ENCODE data around the gene RGS3.

Gene RGS3

DNA sequence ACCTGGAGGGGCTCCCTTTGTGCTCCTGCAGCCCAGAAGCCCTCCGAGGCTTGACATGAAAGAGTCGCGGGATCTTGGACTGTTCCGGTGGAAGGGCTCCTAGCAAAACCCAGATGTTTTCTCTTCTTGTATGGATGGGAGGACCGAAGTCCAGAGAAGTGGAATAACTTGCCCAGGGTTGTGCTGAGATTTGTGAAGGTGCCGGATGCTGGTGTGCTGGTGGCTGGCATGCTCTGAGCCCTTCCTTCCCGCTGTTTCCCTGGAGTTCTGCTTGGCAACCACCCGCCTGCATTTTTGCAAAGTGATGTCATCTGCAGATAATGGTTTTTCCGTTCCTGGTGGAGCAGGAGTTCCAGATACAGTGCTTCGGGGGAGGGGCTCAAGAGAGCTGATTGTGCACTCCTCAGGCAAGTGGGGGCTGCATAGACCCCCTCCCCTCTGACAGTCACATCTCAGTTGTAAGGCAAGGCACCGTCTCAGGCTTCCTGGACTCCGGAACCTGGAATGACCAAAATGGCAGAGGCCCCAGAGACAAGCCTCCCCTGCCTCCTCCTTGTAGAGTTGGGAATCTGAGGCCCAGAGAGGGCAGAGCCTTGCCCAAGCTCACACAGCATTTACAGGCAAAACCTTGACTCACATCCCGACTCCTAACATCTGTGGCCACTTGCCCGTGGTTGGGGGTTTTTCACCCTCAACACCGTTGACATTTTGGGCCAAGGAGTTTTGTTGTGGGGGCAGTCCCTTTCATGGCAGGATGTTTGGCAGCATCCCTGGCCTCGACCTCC is 157.0 kb downstream of the RGS3 start:
- DNase-seq (ENCODE audit: low spot score), result peak; percentile 67

GRCh38 chr9:113621309-113621791 is 157.8 kb downstream of the RGS3 start:
- DNase-seq (ENCODE audit: low spot score), result no peak

- no peak for DNase-seq (ENCODE audit: low spot score)
Observed at GRCh38 chr9:113621980-113622379, 158.5 kb downstream of the RGS3 start.

DNA sequence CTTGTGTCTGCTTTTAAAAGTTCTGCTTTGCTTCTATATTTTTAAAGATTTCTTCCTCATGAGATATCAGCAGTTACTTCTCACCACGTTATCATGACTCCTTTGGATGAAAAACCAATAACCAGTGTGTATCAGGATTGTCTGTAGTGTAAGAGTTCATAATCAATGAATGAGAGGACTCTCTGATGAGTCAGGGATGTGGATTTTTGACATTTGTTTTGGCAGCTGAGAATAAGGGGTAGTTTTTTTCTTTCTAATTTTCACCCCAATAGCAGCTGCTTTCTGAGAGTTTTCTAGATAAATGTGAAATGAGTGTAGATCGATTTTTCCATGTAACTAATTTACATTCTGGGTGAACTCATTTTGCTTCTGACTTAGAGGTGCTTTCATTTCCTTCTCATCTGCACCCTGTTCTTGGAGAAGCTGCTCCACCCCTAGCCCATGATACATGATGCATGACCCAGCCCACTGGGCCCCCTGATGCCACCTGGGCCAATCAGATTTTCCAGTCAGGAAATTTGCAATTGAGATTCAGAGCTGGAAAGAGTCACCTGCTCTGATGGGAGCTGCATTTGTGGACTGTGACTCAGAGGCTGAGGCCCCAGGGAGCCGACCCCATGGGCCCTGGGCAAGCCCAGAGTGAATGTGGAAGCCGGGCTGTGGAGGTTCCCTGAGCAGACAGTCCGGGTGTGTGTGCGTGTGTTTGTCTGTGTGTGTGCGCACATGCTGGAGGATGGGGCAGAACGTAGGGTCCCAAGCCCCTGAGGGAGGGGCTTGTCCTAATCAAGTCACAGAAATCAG is 159.3 kb downstream of the RGS3 start:
- DNase-seq (ENCODE audit: low spot score), result peak; percentile 85

- no peak for DNase-seq (ENCODE audit: low spot score)
Observed at GRCh38 chr9:113623851-113624485, 160.4 kb downstream of the RGS3 start.

- DNase-seq (ENCODE audit: low spot score), result no peak
Observed at GRCh38 chr9:113624721-113625120, 161.2 kb downstream of the RGS3 start.

DNA sequence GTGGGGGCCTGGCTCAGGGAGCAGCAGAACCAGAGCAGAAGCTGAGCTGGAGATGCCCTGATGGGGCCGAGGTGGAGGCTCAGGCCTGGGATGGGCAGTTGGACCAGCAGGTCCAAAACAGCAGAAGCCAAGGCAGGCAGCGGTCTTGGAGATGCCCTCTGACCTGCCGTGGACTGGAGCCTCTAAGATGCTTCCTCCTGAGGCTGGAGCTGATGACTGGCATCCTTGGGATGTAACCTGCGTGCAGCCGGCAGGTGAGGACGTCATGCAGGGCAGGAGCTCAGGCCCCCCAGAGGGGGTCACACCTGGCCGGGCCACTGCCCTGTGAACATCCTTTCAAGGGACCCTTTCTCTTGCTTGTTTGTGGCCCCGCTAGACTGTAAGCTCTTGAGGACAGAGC is 162.0 kb downstream of the RGS3 start:
- DNase-seq (ENCODE audit: low spot score), result no peak

GRCh38 chr9:113626735-113627495 is 163.4 kb downstream of the RGS3 start:
- no peak for DNase-seq (ENCODE audit: low spot score)

DNA sequence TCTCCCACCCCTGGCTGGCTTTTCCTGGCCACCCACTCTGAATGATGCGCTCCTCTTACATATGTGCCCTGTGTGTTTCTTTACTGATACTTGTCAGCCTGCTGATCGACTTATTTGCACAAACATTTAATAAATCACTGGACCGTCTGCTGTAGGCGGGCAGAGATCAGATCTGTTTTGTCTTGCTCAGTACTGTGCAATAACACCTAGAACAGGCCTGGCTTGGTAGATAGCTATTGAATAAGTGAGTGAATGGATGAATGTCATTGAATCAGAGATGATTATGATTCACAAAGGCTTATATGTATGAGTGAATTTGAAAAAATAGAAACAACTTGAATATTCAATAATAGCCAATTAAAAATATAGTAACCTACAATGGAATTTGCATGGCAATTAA is 165.1 kb downstream of the RGS3 start:
- DNase-seq (ENCODE audit: low spot score), result no peak

GRCh38 chr9:113630386-113631136 is 167.0 kb downstream of the RGS3 start:
- no peak for DNase-seq (ENCODE audit: low spot score)

GRCh38 chr9:113631137-113631765 is 167.7 kb downstream of the RGS3 start:
- DNase-seq (ENCODE audit: low spot score), result no peak

DNA sequence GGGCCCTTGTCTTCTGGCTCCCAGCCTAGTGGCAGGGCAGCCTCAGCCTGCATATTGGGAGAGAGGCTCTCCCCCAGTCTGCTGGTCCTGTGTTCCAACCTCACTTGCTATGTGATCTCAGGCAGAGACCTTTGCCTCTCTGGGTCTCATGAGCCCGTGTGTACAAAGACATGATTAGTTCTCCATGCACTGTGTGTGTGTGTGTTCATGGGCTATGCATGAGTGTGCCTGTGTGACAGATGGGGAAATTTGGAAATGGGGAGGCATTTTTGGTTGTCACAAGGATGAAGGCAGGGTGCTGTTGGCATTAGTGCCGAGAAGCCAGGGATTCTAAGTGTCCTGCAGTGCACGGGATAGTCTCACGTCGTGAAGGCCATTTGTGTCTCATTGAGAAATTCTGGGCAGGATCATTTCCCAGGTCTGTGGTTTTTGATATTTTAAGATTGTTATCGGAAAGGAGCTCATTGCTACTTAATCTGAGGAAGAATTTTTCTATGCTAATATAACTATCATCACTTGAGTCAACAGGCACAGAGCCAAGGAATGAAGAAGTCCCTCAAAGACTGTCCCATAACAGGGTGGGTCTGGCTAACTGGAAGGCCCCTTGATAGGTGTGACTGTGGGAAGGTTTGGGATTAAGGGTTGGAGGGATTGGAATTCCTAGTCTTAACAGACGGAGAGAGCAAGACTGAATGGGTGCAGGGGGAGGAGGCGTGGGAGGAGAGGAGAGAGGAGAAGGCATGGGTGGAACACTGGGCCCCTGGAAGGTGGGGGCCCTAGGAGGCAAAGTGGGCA is 168.5 kb downstream of the RGS3 start:
- no peak for DNase-seq (ENCODE audit: low spot score)

GRCh38 chr9:113632776-113633590 is 169.5 kb downstream of the RGS3 start:
- no peak for DNase-seq (ENCODE audit: low spot score)

GRCh38 chr9:113633782-113634595 is 170.5 kb downstream of the RGS3 start:
- DNase-seq (ENCODE audit: low spot score), result no peak

GRCh38 chr9:113634596-113635515 is 171.3 kb downstream of the RGS3 start:
- peak; percentile 51 for DNase-seq (ENCODE audit: low spot score)

- no peak for DNase-seq (ENCODE audit: low spot score)
Observed at GRCh38 chr9:113635586-113635985, 172.1 kb downstream of the RGS3 start.

DNA sequence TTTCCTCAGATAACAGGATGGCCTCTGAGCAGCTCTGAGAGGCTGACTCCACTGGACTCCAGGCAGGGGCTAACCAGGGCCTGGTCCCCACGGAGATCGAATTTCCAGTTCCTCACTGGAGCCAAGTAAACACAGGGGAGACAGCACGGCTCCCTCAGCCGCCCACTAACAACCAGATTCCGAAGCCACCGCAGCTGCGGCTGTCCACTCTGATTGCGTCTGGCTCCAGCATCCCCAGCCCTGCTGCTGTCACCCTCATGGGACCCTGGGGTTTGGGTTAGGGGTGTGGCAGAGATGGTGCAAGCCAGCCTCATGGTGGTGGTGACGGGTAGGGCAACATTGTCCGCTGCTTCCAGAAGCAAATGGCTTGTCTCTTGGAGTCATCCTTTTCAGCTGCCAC is 172.6 kb downstream of the RGS3 start:
- no peak for DNase-seq (ENCODE audit: low spot score)
